ENCODE results near the gene SEPHS2.
A peak's percentile ranks its signal among the peaks of the same experiment; 100 is the strongest.

SEPHS2 gene

GRCh38 chr16:30394592-30395154, 51.0 kb downstream of the SEPHS2 start:
- H3K4me1 ChIP-seq (ENCODE audit: insufficient read depth, low read length): peaks cover 49% of the 10 kb centered on the region
- H3K4me3 ChIP-seq (ENCODE audit: low read depth in 1 of 2, low read length in 2 of 2): peak overlapping the region; percentile 68 to 90
- H4K20me1 ChIP-seq (ENCODE audit: insufficient read depth, low read length): peaks cover 14% of the 10 kb centered on the region
- ATAC-seq (ENCODE audit: insufficient read depth, low read depth) (peak; percentile 45), DNase-seq (peak; percentile 42)
- peak overlapping the region; percentile 81 for H2AFZ ChIP-seq (ENCODE audit: low read depth, low read length)
- peaks cover 40% of the 10 kb centered on the region for H3K79me2 ChIP-seq (ENCODE audit: insufficient read depth, low read length)
- peak overlapping the region; percentile 96 for H3K9ac ChIP-seq (ENCODE audit: low read depth, low read length)
- no peaks in the 10 kb centered on the region for H3K9me3 ChIP-seq (ENCODE audit: insufficient read depth, low read length, severe bottlenecking)
- H3K4me2 ChIP-seq (ENCODE audit: insufficient read depth, low read length): peak overlapping the region; percentile 88
- H3K36me3 ChIP-seq (ENCODE audit: insufficient read depth, low read length): peaks cover 25% of the 10 kb centered on the region
- H3K27ac ChIP-seq (ENCODE audit: low read length): peak overlapping the region; percentile 88
- TF ChIP-seq EZH2 (IDR thresholded peaks at IDR 0.05; ENCODE audit: borderline replicate concordance, low read depth, low read length, severe bottlenecking) (no peak), CTCF (IDR thresholded peaks at IDR 0.05; ENCODE audit: borderline replicate concordance, extremely low read depth, low read length, poor library complexity, severe bottlenecking) (no peak)
- no peaks in the 10 kb centered on the region for H3K27me3 ChIP-seq (ENCODE audit: insufficient read depth, low read length, poor library complexity)
